ENCODE results near the gene OR9A2.
A peak's percentile ranks its signal among the peaks of the same experiment; 100 is the strongest.

OR9A2 gene

DNA sequence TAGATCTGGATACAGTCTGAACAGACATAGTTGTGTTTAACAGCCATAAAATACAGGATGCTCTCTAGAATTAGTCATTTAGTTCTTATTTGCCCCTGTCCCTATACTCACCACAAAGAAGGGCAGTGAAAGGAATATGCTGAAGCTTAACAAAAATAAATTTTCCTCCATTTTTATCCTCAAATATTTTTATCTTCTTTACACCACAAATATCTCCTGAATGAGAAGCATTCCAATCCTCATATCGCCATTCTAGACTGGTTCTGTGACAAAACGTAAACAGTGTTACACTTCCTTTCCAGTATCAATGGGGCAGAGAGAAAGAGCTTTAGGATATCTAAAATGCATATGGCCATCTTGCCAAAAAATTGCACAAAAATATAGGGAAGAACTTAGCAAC, 1.6 kb downstream of the OR9A2 start:
- no peak overlapping the region for H3K4me3 ChIP-seq (ENCODE audit: low read length)
- no peak for DNase-seq (ENCODE audit: low read depth)
- TF ChIP-seq, protein P1, sequence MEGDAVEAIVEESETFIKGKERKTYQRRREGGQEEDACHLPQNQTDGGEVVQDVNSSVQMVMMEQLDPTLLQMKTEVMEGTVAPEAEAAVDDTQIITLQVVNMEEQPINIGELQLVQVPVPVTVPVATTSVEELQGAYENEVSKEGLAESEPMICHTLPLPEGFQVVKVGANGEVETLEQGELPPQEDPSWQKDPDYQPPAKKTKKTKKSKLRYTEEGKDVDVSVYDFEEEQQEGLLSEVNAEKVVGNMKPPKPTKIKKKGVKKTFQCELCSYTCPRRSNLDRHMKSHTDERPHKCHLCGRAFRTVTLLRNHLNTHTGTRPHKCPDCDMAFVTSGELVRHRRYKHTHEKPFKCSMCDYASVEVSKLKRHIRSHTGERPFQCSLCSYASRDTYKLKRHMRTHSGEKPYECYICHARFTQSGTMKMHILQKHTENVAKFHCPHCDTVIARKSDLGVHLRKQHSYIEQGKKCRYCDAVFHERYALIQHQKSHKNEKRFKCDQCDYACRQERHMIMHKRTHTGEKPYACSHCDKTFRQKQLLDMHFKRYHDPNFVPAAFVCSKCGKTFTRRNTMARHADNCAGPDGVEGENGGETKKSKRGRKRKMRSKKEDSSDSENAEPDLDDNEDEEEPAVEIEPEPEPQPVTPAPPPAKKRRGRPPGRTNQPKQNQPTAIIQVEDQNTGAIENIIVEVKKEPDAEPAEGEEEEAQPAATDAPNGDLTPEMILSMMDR (IDR thresholded peaks at IDR 0.05; ENCODE audit: insufficient read depth, low read depth, low read length, missing control alignments) = no peak

DNA sequence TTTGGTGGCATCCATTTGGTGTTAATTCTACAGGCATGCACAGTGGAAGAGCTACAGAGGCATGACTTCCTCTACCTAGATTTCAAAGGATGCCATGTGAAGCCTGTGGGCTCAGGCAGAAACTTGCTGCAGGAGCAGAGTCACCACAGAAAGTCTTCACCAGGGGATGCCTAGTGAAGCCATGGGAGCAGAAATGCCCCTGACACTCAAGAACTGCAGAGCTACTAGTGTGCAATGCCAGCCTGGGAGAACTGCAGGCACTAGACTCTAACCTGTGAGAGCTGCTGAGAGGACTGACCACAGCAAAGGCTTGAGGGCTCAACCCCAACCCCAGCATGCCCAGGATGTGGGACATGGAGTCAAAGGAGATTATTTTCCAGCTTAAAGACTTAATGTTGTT, 3.9 kb downstream of the OR9A2 start:
- DNase-seq (ENCODE audit: low read depth) = no peak
- TF ChIP-seq, protein P1 (IDR thresholded peaks at IDR 0.05; ENCODE audit: insufficient read depth, low read depth, low read length, missing control alignments) = no peak
- H3K4me3 ChIP-seq (ENCODE audit: low read length) = no peak overlapping the region

DNA sequence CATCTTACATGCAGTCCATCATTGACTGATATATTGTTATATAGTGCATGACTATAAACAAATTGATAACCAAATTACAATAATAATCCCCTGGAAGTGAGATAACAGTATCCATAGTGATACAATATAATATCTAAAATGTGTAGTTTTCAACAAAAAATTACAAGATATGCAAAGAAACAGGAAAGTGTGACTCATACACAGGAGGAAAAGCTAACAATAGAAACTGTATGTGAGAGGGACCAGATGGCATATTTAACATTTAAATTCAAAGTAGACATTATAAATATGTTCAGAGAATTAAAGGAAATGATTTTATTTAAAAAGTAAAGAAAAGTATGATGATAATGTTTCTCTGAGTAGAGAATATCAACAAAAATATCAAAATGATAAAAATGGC, 8.0 kb downstream of the OR9A2 start:
- TF ChIP-seq, protein P1 (IDR thresholded peaks at IDR 0.05; ENCODE audit: insufficient read depth, low read depth, low read length, missing control alignments) = no peak
- no peak for DNase-seq (ENCODE audit: low read depth)
- no peak overlapping the region for H3K4me3 ChIP-seq (ENCODE audit: low read length)

DNA sequence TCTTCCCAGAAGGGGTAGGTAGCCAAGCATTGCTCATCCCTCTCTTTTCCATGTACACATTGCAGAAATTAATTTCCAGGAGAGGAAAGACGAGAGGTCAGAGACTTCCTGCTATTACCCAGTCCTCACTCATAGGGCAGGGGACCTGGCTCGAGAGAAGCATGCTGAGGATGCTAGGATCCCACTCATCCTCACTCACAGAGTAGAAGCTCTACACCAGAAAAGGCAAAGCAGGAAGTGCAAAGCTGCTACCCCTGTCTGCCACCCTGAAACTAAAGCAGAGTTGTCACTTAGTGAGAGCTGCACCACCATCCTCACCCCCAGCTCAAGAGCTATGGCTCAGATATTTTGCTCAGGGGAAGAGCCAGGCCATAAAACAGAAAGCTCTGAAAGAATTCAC, 9.9 kb downstream of the OR9A2 start:
- no peak overlapping the region for H3K4me3 ChIP-seq (ENCODE audit: low read length)
- DNase-seq (ENCODE audit: low read depth) = no peak
- TF ChIP-seq, protein P1 (IDR thresholded peaks at IDR 0.05; ENCODE audit: insufficient read depth, low read depth, low read length, missing control alignments) = no peak

DNA sequence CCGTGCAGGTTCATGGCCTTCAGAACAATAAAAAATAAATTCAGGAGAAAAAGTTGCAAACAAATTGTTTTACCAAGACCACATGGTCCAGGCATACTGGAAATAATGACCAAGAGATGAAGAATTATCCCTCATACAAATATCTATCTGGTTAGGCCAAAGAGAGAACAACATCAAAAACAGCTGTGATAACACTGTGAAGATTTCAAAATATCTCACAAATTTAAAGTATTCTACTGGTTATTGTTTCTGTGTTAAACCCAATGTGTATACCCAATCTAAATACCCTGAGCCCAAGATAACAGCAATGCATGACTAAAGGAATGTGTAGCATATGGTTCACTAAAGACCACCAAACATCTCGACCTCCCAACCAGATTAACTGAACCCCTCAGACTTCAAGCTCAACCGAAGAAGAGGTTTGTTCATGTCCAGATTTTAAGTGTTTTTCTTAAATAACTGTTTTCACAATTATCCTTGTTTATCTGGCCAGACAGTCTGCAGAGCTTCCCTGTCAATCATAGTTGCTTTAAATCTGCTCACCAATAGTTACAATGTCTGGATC, 10.9 kb downstream of the OR9A2 start:
- no peak overlapping the region for H3K4me3 ChIP-seq (ENCODE audit: low read length)
- TF ChIP-seq, protein P1 (IDR thresholded peaks at IDR 0.05; ENCODE audit: insufficient read depth, low read depth, low read length, missing control alignments) = no peak
- DNase-seq (ENCODE audit: low read depth) = no peak

DNA sequence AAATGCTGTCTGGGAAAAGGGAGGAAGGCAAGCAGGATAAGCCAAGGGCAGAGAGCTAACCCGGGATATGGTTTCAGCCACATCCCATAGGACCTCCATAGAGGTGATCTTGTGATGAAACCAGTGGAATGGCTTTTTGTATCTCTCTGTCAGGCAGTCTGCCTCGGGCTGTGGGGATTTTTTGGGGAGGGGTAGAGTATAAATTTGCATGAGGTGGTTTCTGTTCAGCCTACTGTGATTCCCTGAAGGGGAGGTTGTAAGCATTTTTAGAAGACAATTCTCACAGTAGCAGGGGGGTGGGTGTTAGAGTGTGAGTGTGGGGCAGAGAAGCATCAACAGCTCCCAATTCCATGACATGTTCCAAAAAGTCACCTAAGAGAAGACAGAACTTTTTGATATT, 11.8 kb downstream of the OR9A2 start:
- DNase-seq (ENCODE audit: low read depth) = no peak
- no peak overlapping the region for H3K4me3 ChIP-seq (ENCODE audit: low read length)
- TF ChIP-seq, protein P1 (IDR thresholded peaks at IDR 0.05; ENCODE audit: insufficient read depth, low read depth, low read length, missing control alignments) = no peak

DNA sequence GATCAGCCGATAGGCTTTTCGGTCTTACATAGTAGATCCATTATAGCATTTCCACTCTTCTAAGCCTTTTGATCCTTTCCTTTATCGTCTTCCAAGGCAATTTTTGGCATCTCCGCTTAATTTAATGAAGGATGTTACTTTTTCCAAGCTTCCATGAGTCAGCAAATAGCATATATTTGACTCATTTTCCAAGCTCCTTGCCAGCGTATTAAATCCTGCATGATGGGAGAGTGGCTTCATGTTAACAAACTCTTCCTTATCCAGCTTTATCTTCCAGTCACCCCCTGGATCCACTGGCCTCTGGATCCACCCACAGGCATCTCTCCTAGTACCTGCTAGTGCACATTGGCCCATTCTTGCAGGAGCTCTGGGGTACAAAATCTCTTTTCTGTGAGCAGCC, 13.0 kb downstream of the OR9A2 start:
- TF ChIP-seq, protein P1 (IDR thresholded peaks at IDR 0.05; ENCODE audit: insufficient read depth, low read depth, low read length, missing control alignments) = no peak
- no peak overlapping the region for H3K4me3 ChIP-seq (ENCODE audit: low read length)
- DNase-seq (ENCODE audit: low read depth) = peak; percentile 13

All from epithelial cell of esophagus (primary cell).